HG02623 (cell line): Measurements from ENCODE around the gene PCA3.
"Not testable (repeated sequence)": the region's sequence is repeated elsewhere in the genome, so short reads cannot be mapped to it uniquely, and the experiment has no call there.

Source experiments
- ATAC-seq: cut with Tn5 transposase; IDR thresholded peaks from one replicate; pipeline ENCODE4 v1.9.1; 2021; ENCODE audit warnings: moderate library complexity; ENCODE audit not compliant: unreplicated experiment

Gene PCA3

DNA sequence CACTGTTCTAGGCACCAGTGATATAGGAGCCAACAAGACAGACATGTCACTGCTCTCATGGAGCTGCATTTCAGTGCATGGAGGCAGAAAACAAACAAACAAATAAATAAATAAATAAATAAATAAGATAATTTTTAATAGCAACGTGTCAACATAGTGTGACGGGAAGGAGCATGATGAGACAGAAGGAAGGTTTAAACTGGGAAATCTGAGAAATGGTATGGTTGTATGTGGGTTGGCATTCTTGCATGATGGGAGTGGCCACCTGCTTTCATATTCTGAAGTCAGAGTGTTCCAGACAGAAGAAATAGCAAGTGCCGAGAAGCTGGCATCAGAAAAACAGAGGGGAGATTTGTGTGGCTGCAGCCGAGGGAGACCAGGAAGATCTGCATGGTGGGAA is at the start of gene PCA3:
Gene PCA3, plus strand, starts transcription at position 301 of the 400 bp plus-strand sequence.
- no peak for ATAC-seq

DNA sequence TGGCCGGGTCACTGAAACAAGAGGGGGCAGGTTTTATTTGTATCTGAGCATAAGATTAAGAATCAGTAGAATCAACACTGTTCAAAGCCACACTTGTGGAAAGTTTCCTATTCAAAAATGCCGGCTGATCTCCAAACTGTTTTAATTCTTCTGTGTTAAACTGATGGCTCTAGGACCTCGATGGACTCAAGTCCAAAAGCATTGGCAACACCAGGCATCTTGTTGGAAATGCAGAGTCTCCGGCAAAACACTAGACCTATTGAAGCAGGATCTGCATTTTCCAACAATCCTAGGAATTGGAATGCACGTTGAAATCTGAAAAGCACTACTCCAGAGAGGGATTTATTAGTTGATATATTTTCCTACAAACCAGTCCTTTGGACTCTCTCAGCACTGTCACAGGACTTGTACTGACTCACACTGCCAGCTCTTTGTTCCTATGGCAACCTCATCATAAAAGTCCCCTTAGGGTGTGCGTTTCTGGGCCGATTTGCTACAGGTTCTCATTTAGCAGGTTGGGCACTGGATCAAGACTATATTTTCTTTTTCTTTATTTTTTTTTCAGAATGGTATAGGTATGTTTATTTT is 48.1 kb upstream of the PCA3 start:
- ATAC-seq, result no peak

GRCh38 chr9:76717176-76717575 is 47.1 kb upstream of the PCA3 start:
- no peak for ATAC-seq

DNA sequence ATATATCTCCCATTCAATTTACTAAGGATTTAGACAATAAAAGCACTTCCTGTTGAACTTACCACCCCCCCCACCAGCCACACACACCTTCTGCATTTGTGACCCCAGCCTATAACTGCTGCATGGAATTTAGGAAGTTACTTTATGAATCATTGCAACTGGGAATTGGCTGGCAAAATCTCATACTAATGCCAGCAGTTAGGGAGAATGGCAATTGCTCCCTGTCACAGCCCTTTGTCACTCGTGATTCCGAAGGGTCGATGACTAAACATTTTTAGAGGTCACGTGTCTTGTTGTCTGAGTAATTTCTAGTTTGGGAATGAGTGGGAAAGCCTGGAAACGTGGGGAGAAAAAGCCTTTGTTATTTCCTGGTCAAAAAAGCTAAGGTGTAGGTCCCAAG is 46.6 kb upstream of the PCA3 start:
- no peak for ATAC-seq

- ATAC-seq, result no peak
Measured at GRCh38 chr9:76718166-76718565, 46.1 kb upstream of the PCA3 start.

- no peak for ATAC-seq
Measured at GRCh38 chr9:76720245-76720644, 44.0 kb upstream of the PCA3 start.

GRCh38 chr9:76725011-76725546 is 39.2 kb upstream of the PCA3 start:
- ATAC-seq, result no peak

GRCh38 chr9:76725885-76726284 is 38.4 kb upstream of the PCA3 start:
- ATAC-seq, result no peak

DNA sequence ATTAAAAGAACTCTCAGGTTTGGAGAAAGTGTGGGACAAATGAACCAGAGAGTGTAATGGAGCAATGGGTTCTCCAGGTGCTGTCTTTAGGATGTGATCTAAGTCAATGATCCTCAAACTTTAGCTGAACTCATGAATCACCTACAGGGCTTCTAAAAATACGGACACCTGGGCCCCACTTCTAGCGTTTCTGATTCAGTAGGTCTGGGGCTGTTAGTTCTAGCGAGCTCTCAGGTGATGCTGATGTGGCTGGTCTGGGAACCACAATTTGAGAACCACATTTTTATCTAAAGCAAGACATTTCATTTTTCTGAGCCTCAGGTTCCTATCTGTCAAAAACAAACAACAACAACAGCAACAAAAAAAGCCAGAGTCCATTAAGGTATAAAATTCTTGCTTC is 35.1 kb upstream of the PCA3 start:
- ATAC-seq, result no peak

DNA sequence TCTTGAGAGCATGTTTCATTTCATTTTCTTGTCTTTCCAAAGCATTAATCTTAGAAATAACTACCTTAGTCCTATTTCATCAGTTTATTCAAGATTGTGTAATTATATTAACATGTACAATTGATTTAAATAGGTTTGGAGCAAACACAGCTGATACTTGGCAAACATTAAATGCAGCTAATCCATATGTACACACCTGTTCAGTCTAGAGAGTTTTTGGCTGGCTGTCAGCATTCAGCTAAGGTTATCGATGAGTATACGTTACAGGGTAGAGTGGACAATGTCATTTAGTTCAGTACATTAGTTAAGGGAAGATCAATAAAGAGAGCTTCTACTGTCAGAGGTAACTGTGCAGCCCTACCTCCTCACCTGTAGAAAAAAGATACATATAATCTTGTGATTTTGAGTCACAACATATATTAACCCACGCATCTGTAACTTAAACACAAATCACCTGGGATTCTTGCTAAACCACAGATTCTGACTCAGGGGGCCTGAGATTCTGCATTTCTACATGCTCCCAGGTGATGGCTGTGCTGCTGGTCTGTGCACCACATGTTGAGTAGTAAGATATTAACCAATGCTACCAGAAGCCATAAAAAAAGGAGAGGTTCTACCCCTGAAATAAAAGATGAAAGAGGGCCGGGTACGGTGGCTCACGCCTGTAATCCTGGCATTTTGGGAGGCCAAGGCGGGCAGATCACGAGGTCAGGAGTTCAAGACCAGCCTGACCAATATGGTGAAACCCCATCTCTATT is 34.1 kb upstream of the PCA3 start:
- ATAC-seq, result no peak

GRCh38 chr9:76730801-76731200 is 33.4 kb upstream of the PCA3 start:
- no peak for ATAC-seq

DNA sequence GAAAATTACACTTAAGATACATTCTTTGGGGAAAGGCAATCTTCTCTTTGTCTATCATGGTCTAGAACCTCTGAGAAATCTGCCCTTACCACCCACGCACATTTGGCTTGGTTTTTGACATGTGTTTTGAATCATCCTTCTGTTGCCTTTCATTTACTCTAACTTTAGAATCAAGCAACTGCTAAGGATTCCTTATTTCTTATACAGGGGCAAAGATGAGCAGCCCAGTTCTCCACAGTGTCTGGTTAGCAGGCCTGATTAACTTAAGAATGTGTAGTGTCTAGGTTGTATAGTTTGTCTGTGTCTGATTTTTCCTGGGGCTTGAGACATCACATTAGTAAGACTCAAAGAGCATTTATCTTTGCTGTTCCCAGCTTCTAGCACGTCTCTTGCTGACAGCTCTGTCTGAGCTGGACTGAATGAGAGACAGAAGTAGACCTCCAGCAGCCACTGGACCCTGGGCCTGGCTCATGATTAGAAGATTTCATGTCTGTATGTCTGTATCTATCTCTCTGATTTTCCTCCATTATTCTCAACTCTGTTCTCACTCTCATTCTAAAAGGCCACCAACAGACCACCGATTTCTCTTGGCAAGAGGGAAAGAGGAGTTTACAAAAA is 31.8 kb upstream of the PCA3 start:
- no peak for ATAC-seq

GRCh38 chr9:76733096-76733495 is 31.1 kb upstream of the PCA3 start:
- no peak for ATAC-seq

DNA sequence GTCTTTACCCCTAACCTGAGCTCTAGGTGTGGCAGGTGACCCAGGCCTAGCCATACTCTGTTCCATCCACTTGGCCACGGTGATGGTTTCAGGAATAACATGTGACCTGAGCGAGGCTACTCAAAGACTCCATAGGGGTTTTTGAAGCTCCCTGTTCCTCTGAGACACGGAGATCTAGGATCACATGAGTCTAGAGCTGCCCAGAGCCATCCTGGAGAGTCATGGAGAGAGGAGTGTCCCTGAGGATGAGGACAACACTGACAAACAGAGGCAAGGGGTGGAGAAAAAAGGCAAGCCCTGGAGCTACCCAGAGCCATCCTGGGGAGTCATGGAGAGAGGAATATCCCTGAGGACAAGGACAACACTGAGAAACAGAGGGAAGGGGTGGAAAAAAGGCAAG is 29.5 kb upstream of the PCA3 start:
- ATAC-seq, result no peak

DNA sequence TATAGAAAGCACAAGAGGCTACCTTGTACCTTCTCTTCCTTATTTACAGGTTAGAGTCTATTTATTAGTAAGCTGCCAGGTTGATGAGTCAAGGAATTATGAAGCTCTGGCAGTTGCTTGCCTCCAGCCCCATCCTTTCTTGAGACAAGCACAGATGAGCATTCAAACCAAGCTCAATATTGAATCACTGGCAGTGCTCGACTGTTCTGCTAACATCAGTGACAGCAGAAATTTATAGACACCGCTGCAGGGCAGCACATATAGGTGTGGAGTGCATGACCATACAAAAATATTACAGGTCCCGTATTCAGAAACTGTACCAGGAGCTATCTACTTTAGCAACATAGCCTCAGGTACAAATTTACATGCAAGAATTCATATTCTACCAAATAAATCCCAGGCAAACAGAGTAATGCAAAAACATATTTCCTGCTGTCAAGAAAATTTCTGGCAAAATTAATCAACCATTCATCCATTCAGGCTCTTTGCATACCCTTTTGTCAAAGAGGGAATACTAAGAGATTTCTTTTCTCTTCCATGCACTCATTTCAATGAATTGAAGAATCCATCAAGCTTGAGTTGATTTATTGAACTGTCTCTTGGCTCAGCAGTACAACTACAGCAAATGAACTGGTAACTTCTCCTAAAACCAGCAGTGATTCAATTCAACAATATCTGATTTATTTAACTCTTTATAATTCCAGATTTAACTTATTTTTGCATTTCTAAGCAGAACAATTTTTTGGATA is 26.9 kb upstream of the PCA3 start:
- no peak for ATAC-seq

DNA sequence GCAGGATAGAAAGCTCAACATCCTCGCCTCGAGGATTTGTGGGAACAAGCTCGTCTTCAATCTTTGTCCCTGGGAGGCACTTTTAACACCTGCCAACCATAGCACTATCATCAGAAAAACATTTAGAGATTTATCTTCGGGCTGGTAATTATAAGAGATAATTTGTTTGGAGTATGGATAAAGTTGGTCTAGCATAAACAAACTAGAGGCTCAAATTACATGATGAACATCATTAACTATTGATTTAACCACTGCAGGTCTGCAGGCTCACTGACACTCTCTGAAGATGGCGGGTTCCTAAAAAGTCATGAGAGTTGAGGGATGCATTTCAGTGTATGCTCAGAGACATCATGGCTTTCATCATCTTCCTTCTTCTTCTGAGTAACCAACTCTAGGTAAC is 25.8 kb upstream of the PCA3 start:
- ATAC-seq, result no peak

GRCh38 chr9:76741524-76741923 is 22.7 kb upstream of the PCA3 start:
- no peak for ATAC-seq

- ATAC-seq, result not testable (repeated sequence)
Measured at GRCh38 chr9:76742890-76743289, 21.3 kb upstream of the PCA3 start.

DNA sequence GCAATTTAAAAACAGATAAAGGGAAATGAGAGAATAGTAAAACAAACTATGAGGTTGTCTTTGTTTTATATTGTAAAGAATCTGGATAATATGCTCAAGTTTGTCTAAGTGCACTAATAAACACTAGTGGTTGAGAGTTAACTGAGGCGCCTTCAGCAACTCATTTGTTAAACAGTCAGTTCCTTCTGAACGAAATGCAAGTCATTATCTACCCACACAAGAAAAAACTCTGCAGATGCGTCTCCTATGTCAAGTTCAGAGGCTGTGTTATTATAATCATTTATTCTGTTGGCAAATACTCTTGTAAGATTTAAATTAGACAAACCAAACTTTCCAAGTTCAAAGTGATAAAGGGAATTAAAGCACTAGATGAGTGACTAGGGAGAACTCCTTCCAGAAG is 20.3 kb upstream of the PCA3 start:
- no peak for ATAC-seq

- no peak for ATAC-seq
Measured at GRCh38 chr9:76744336-76744735, 19.9 kb upstream of the PCA3 start.

- ATAC-seq, result no peak
Measured at GRCh38 chr9:76751001-76751400, 13.2 kb upstream of the PCA3 start.
